Testis (tissue), 3 donors: Measurements from ENCODE around the gene PRKCD. TPM values are rescaled to one million over a fixed set of nuclear protein-coding genes. Genes with fewer than 3 reads are reported as not detected.

Experiments used
- DNase-seq: peaks from one replicate; pipeline ENCODE4 v3.0.0-alpha.2; 2019
- H3K27ac ChIP-seq, 2 donors: fragments of 200-600 bp; sonication (generic); one replicate each; pipeline ENCODE4 v1.5.1; 2019
- H3K27me3 ChIP-seq: fragments of 200-600 bp; sonication (generic); one replicate; pipeline ENCODE4 v1.5.1; 2019
- H3K36me3 ChIP-seq: fragments of 200-600 bp; sonication (generic); one replicate; pipeline ENCODE4 v1.5.1; 2017; ENCODE audit warnings: low read depth; ENCODE audit errors: missing control alignments
- H3K4me1 ChIP-seq: fragments of 200-600 bp; sonication (generic); one replicate; pipeline ENCODE4 v1.5.1; 2019
- H3K4me3 ChIP-seq, 2 donors: fragments of 200-600 bp; sonication (generic); one replicate each; pipeline ENCODE4 v1.5.1; 2017 to 2019
- H3K9me3 ChIP-seq: fragments of 200-600 bp; sonication (generic); one replicate; pipeline ENCODE4 v1.5.1; 2017
- POLR2A ChIP-seq: fragments of 450-650 bp; IDR thresholded peaks from one replicate; pipeline ENCODE4 v1.6.1; 2017; ENCODE audit warnings: antibody characterized with exemption, mild to moderate bottlenecking, moderate library complexity
- WGBS, 2 donors: methylation state at CpG; one replicate each; pipeline ENCODE4 v1.1.5; 2018; 5-methylcytosine and 5-hydroxymethylcytosine counted together
- intact Hi-C: fragments of 100-400 bp; cut with DNase I; formaldehyde crosslinking; loops from one replicate; pipeline ENCODE4 v1.15.1; 2023; ENCODE audit warnings: low total_unique reads
- polyA plus RNA-seq: library from polyadenylated mRNA; stranded (reverse); fragments of 350-450 nt; fragmentation: Illumina TruSeq; extraction: RNeasy Lipid Tissue Mini Kit (QIAGEN cat#74804); gene quantifications from one replicate; pipeline ENCODE4 v1.2.3, GENCODE V29; 2014; ENCODE audit warnings: low read depth, low replicate concordance; ENCODE audit not compliant: insufficient read depth
- total RNA-seq, 2 donors: library from RNA; depleted of rRNA; stranded (reverse); fragments of >200 nt; gene quantifications; one replicate each; pipeline ENCODE4 v1.2.3, GENCODE V29; 2016
- TF ChIP-seq, protein P1 (sequence below), 3 experiments: fragments of 450-650 bp in 2 of 3; fragments of 200-600 bp in 1 of 3; sonication (generic) in 1 of 3; IDR thresholded peaks; one replicate each; pipeline ENCODE4 v1.5.1; 2016 to 2019; ENCODE audit warnings: antibody characterized with exemption in 3 of 3, mild to moderate bottlenecking in 2 of 3, moderate library complexity in 1 of 3

PRKCD gene
- total and polyA plus RNA-seq, 3 donors from 2014 or later = 36.3 to 44.5 (median 42.3) TPM

DNA sequence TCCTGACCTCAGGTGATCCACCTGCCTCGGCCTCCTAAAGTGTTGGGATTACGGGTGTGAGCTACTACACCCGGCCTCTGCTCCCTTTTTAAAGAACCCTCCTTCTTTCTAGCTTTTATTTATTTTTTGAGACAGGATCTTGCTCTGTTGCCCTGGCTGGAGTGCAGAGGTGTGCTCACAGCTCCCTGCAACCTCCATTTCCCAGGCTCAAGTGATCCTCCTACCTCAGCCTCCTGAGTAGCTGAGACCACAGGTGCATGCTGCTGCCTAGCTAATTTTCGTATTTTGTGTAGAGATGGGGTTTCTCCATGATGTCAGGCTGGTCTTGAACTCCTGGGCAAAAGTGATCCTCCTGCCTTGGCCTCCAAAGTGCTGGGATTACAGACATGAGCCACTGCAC is 60.3 kb downstream of the PRKCD start:
- DNase-seq = no peak
- no peak overlapping the region for H3K27ac ChIP-seq
- TF ChIP-seq, protein P1, sequence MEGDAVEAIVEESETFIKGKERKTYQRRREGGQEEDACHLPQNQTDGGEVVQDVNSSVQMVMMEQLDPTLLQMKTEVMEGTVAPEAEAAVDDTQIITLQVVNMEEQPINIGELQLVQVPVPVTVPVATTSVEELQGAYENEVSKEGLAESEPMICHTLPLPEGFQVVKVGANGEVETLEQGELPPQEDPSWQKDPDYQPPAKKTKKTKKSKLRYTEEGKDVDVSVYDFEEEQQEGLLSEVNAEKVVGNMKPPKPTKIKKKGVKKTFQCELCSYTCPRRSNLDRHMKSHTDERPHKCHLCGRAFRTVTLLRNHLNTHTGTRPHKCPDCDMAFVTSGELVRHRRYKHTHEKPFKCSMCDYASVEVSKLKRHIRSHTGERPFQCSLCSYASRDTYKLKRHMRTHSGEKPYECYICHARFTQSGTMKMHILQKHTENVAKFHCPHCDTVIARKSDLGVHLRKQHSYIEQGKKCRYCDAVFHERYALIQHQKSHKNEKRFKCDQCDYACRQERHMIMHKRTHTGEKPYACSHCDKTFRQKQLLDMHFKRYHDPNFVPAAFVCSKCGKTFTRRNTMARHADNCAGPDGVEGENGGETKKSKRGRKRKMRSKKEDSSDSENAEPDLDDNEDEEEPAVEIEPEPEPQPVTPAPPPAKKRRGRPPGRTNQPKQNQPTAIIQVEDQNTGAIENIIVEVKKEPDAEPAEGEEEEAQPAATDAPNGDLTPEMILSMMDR (IDR thresholded peaks at IDR 0.05) = no peak
- TF ChIP-seq POLR2A = no peak
- no peak overlapping the region for H3K4me3 ChIP-seq
- H3K4me1 ChIP-seq = no peaks in the 10 kb centered on the region
- no peaks in the 10 kb centered on the region for H3K9me3 ChIP-seq
- H3K27me3 ChIP-seq = no peaks in the 10 kb centered on the region
- intact Hi-C loops = no loop called here
- 93 to 94% methylated on average over 4 of the region's 4 CpGs for WGBS, 2 donors
- H3K36me3 ChIP-seq = no peaks in the 10 kb centered on the region

GRCh38 chr3:53221827-53222182 is 60.8 kb downstream of the PRKCD start:
- Histone ChIP-seq H3K27me3 (no peaks in the 10 kb centered on the region), H3K4me3 (no peak overlapping the region), H3K27ac (no peak overlapping the region), H3K36me3 (no peaks in the 10 kb centered on the region), H3K4me1 (no peaks in the 10 kb centered on the region), H3K9me3 (no peaks in the 10 kb centered on the region)
- TF ChIP-seq POLR2A = no peak
- TF ChIP-seq, protein P1 (IDR thresholded peaks at IDR 0.05) = no peak
- no peak for DNase-seq
- 93 to 95% methylated on average over 3 of the region's 3 CpGs for WGBS, 2 donors
- intact Hi-C loops = no loop called here

DNA sequence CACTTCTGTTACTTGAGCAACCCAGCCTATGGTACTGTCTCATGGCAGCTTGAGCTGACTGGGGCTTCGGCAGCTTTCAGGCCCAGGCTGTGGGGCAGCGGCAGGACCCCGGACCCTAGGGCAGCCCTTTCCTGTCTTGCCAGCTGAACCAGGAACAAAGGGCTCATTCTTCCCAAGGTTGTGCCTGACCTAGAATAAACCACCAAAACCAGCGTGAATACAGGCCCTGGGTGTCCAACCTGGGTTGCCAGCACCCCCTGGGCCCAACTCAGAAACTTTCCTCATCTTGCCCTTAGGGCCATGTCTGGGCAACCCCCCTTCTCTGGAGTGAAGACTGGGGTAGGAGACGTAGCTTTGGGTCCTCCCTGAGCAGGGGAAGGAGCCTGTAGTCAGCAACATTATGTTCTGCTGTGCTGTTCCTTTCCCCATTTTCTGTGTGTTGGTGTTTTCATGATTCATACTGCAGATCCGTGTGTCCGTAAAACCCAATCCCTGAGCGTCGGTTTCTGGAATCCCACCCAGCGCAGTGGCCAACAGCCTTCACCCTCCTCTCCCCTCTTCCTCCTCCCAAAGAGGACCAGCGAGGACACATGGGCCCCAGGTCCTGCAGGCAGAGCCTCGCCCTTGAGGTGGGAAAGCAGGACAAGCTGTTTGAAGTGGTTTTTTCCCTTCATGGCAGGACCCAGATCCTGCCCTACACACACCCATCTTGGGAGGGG is 61.3 kb downstream of the PRKCD start:
- 82 to 93% methylated on average over 10 to 12 of the region's 12 CpGs for WGBS, 2 donors
- Histone ChIP-seq H3K36me3 (no peaks in the 10 kb centered on the region), H3K4me1 (no peaks in the 10 kb centered on the region), H3K27ac (no peak overlapping the region), H3K4me3 (no peak overlapping the region), H3K27me3 (no peaks in the 10 kb centered on the region), H3K9me3 (no peaks in the 10 kb centered on the region)
- no peak for TF ChIP-seq POLR2A
- TF ChIP-seq, protein P1 (IDR thresholded peaks at IDR 0.05) = no peak
- intact Hi-C loops = no loop called here
- no peak for DNase-seq

DNA sequence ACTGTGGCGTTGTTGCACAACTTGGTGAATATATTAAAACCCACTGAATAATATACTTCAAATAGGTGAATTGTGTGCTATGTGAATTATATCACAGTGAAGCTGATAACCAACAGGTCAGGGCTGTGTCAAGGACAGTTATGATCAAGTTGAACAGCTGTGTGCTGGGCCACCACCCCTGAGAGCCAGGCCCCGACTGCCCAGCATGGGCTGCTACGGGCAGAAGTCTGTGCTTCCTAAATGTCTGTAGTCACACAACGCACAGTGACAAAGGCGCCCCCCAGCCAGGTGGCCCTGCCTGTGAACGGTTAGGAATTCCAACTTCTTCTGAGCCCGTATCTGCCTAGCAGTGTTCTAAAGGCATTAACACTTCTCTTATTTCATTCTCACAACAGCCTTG is 62.0 kb downstream of the PRKCD start:
- no peaks in the 10 kb centered on the region for H3K27me3 ChIP-seq
- no peaks in the 10 kb centered on the region for H3K9me3 ChIP-seq
- H3K4me1 ChIP-seq = no peaks in the 10 kb centered on the region
- no peaks in the 10 kb centered on the region for H3K36me3 ChIP-seq
- 48 to 58% methylated on average over 7 of the region's 7 CpGs for WGBS, 2 donors
- H3K4me3 ChIP-seq = no peak overlapping the region
- intact Hi-C loops = no loop called here
- H3K27ac ChIP-seq = no peak overlapping the region
- DNase-seq = no peak
- TF ChIP-seq, protein P1 (IDR thresholded peaks at IDR 0.05) = no peak
- no peak for TF ChIP-seq POLR2A

- TF ChIP-seq, protein P1 (IDR thresholded peaks at IDR 0.05) = no peak
- no peak for TF ChIP-seq POLR2A
- Histone ChIP-seq H3K36me3 (no peaks in the 10 kb centered on the region), H3K27me3 (no peaks in the 10 kb centered on the region), H3K9me3 (no peaks in the 10 kb centered on the region), H3K4me3 (no peak overlapping the region), H3K27ac (no peak overlapping the region), H3K4me1 (no peaks in the 10 kb centered on the region)
- intact Hi-C loops = no loop called here
- DNase-seq = no peak
- 67 to 85% methylated on average over 8 to 9 of the region's 9 CpGs for WGBS, 2 donors
Observed at GRCh38 chr3:53223541-53223966, 62.5 kb downstream of the PRKCD start.
